ENCODE results near the gene DNAJC11. TPM values are rescaled to one million over a fixed set of nuclear protein-coding genes. Genes with fewer than 3 reads are reported as not detected.
A peak's percentile ranks its signal among the peaks of the same experiment; 100 is the strongest.
"Not testable (repeated sequence)": the region's sequence is repeated elsewhere in the genome, so short reads cannot be mapped to it uniquely, and the experiment has no call there.

The DNAJC11 gene
- total RNA-seq, 1 experiment from 2014 or later = 41.1 TPM

DNA sequence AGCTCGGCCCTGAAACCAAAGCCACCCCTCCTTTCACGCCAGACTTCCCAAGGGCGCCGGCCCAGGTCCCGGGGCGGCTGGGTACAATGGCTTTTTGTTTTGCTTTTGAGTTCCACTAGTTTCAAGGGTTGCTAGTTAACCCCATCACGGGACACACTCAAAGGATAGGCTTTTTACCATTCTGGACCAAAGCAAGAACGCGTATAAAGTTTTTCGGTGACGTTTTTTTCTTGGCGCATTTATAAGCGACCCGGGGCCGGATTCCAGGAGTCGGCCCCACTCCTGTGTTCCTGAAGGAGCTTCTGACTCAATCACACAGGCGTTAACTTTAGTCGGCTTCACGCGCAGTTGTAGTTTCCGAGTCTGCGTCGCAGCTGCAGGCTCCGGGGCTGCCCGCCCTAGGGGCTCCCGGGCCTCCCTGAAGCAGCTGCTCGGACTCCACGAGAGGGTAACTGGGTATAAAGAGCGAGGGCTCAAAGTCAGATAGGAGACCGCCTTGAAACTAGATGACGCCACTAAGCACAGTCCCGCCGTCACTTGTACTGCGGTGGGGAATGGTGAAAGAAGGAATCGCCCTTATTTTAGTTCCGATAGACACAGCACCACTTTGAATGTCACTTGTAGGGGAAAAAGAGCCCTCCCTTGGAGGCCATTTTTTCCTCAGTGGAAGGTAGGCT, 98.2 kb downstream of the DNAJC11 start:
- no peak for DNase-seq (ENCODE audit: extremely low read depth, low read depth)

DNA sequence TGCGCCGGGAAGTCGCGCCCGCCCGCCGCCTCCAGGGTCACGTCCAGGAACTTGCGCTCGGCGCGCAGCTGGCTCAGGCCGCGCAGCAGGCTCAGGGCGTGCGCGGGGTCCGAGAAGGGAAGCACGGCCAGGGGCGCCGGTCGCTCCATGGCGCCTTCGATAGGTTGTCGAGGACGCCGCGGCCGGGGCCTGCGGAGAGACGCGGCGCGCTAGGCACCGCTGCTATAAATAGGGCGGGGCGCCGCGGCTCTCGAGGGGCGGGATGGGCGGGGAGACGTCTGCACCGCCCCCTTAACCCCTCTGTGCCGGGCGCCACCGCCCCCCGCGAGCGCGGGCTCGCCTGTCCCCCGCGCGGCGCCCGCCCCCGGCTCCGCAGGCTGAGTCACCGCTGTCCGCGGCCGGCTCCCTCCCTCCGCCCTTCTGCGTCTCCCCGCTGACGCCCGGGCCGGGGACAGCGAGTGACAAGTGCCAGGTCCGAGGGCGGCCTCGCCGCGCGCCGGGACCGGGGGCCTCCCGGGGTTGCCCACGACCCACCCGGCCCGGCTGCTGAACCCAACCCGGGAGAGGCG, 98.9 kb downstream of the DNAJC11 start, which contains the start of gene KLHL21:
Gene KLHL21, minus strand, starts transcription at position 201 of the 569 bp plus-strand sequence. Its CDS starts 52 bp downstream, at position 149.
- DNase-seq (ENCODE audit: extremely low read depth, low read depth) = peak; percentile 77

- DNase-seq (ENCODE audit: extremely low read depth, low read depth) = no peak
Observed at GRCh38 chr1:6601923-6602668, 99.5 kb downstream of the DNAJC11 start.

- peak; percentile 62 for DNase-seq (ENCODE audit: extremely low read depth, low read depth)
Observed at GRCh38 chr1:6601049-6601922, 100.3 kb downstream of the DNAJC11 start.

- no peak for DNase-seq (ENCODE audit: extremely low read depth, low read depth)
Observed at GRCh38 chr1:6600410-6601048, 101.1 kb downstream of the DNAJC11 start.

GRCh38 chr1:6599991-6600390, 101.6 kb downstream of the DNAJC11 start:
- not testable (repeated sequence) for DNase-seq (ENCODE audit: extremely low read depth, low read depth)

DNA sequence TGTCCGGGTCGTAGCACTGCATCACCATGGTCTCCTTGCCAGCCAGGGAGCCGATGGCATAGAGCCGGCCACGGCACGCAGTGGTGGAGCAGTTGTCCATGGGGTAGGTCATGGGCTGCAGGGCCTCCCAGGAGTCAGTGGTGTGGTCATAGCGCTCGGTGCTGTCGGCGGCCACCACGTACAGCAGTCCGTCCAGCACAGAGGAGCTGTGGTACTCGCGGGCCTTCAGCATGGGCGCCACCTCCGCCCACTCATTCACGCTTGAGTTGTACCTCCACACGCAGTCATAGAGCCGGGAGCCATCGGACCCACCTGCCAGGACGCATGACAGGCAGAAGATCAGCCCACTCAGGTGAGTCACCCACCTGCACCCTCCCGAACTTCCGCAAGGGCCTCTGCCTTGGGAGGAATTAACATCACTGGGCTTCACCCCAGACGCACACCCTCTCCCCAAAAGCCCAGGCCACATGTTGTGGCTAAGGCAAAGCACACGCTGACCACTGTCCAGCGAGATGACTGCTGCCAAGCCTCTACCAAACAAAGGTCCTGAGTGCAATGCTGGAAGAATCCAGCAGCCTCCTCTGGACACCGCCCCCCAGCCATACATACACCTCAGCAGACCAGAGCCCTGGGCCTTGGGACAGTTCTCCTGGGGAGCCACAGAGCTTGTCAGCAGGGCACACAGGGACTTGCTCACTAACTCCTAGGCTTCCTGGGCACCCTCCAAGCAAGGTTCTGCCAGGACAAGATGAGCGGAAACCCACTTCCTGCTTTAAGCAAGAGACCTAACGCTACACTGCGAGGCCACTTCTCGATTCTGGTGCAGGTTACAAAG, 102.3 kb downstream of the DNAJC11 start:
- DNase-seq (ENCODE audit: extremely low read depth, low read depth) = no peak

GRCh38 chr1:6597777-6598131, 103.9 kb downstream of the DNAJC11 start:
- no peak for DNase-seq (ENCODE audit: extremely low read depth, low read depth)

- no peak for DNase-seq (ENCODE audit: extremely low read depth, low read depth)
Observed at GRCh38 chr1:6596886-6597776, 104.5 kb downstream of the DNAJC11 start.

GRCh38 chr1:6596351-6596750, 105.3 kb downstream of the DNAJC11 start:
- no peak for DNase-seq (ENCODE audit: extremely low read depth, low read depth)

- no peak for DNase-seq (ENCODE audit: extremely low read depth, low read depth)
Observed at GRCh38 chr1:6594977-6595740, 106.5 kb downstream of the DNAJC11 start.

- no peak for DNase-seq (ENCODE audit: extremely low read depth, low read depth)
Observed at GRCh38 chr1:6593810-6594209, 107.8 kb downstream of the DNAJC11 start.

DNA sequence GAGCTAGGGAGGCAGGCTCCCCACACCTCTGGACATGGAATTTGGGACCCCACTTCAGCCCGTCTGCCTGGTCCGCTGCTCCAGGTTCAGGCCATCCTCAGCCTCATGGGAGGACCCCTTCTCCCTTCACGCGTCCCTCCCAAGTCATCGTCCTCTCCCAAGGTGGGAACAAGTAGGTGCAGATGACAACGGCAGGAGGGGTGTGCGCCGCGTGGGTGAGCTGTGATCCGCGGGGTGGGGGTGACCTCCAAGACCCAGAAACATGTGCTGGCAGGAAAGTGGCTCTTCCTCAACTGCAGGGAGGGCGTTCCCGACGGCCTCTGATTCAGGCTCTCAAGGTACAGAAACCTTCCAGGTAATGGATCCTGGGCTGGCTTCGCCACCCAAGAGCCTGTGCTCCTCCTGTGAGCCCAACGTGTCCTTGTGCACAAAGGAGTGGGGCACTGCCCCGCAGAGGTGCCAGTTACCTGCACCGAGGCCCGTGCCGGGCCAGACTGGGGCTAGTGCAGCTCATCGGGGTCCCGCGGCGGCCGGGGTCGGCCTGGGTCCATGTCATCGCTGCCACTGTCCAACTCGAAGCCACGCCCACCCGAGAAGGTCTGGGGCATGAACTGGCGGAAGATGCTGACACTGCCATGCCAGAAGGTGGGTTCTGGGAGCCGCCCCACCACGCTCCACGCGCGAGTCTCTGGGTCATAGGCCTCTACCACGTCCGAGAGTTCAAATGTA, 108.6 kb downstream of the DNAJC11 start:
- DNase-seq (ENCODE audit: extremely low read depth, low read depth) = no peak

DNA sequence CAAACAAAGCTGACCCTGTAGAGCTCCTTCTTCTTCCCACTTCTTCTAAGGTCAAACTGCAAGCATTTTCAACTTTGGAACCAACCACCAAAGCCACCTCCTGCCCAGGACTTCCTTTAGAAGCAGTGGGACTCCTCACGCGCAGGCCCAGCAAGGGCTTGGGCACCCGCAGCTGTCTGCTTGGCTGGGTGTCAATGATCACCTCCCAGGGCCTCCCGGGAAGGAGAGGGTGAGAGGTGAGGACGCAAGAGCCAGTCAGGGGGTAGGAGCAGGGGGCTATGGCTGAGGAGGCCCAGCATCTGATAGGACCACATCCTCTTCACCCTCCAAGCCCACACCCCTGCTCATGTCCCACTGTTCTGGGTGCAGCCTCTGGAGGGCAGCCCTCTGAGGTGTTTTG, 109.2 kb downstream of the DNAJC11 start:
- no peak for DNase-seq (ENCODE audit: extremely low read depth, low read depth)

DNA sequence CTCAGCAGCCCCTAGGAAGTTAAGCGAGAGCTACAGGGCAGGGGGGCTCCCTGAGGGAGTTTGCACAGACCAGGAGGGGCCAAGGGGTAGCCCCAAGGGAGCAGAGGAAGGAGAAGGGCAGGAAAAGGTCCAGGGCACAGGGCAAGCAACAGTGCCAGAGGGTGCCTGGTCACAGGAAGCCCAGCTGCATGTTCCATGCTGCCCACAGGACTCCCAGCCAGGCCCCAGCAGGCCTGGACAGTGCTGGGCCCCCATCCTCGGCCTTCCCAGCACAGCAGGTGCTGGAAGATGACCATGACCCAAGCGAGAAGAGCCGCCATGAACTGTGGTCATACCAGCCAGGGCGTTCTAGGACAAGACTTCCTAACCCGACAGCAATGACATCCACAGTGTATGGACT, 110.0 kb downstream of the DNAJC11 start:
- no peak for DNase-seq (ENCODE audit: extremely low read depth, low read depth)

- DNase-seq (ENCODE audit: extremely low read depth, low read depth) = no peak
Observed at GRCh38 chr1:6591222-6591621, 110.4 kb downstream of the DNAJC11 start.

GRCh38 chr1:6590046-6590445, 111.6 kb downstream of the DNAJC11 start:
- DNase-seq (ENCODE audit: extremely low read depth, low read depth) = no peak
